Body of pancreas (tissue), 4 donors: Measurements from ENCODE around the gene PYGM. TPM values are rescaled to one million over a fixed set of nuclear protein-coding genes. Genes with fewer than 3 reads are reported as not detected.

Experiments used
- ATAC-seq: fragments of 150-250 bp; one replicate; pipeline ENCODE4 v1.9.1; 2016
- DNase-seq, 4 donors: peaks; one replicate each; pipeline ENCODE4 v3.0.0-alpha.2; 2019
- H3K27ac ChIP-seq, 4 donors: fragments of 200-600 bp; sonication (generic); 1 replicate in 3 of 4; 2 replicates in 1 of 4; pipeline versions ENCODE4 v1.5.1 to v1.6.1; 2016 to 2019; ENCODE audit warnings: mild to moderate bottlenecking in 1 of 4, mixed read lengths in 1 of 4, moderate library complexity in 1 of 4
- H3K27me3 ChIP-seq, 2 donors: fragments of 200-600 bp; sonication (generic); one replicate each; pipeline ENCODE4 v1.6.0; 2016; ENCODE audit warnings: mild to moderate bottlenecking in 1 of 2
- H3K36me3 ChIP-seq, 2 donors: fragments of 200-600 bp; sonication (generic); replicated peaks in 1 of 2; 2 replicates each; pipeline ENCODE4 v1.5.1; 2016; ENCODE audit warnings: low read depth in 2 of 2; ENCODE audit not compliant: insufficient read depth in 1 of 2
- H3K4me1 ChIP-seq: fragments of 200-600 bp; sonication (generic); one replicate; pipeline ENCODE4 v1.6.0; 2016
- H3K4me3 ChIP-seq, 2 donors: fragments of 200-600 bp; sonication (generic); 1 replicate in 1 of 2; 2 replicates in 1 of 2; pipeline ENCODE4 v1.5.1; 2016 to 2019
- H3K9me3 ChIP-seq, 3 donors: fragments of 200-600 bp; sonication (generic); 1 replicate in 2 of 3; 2 replicates in 1 of 3; pipeline ENCODE4 v1.5.1; 2016
- POLR2A ChIP-seq, 3 donors: fragments of 450-650 bp; IDR thresholded peaks; one replicate each; pipeline ENCODE4 v1.6.1; 2016; ENCODE audit warnings: antibody characterized with exemption in 3 of 3, mild to moderate bottlenecking in 2 of 3
- WGBS, 2 donors: methylation state at CpG; one replicate each; pipeline ENCODE4 v1.1.5; 2017; 5-methylcytosine and 5-hydroxymethylcytosine counted together
- intact Hi-C: fragments of 100-400 bp; cut with DNase I; formaldehyde crosslinking; loops from one replicate; pipeline ENCODE4 v1.15.1; 2023
- total RNA-seq, 2 donors: library from RNA; depleted of rRNA; stranded (reverse); fragments of >200 nt; gene quantifications; one replicate each; pipeline ENCODE4 v1.1.0, GENCODE V29; 2016
- TF ChIP-seq, protein P1 (sequence below), 7 experiments: fragments of 450-650 bp in 4 of 7; fragments of 200-600 bp in 3 of 7; sonication (generic) in 3 of 7; IDR thresholded peaks; one replicate each; pipeline ENCODE4 v1.5.1; 2016 to 2019; ENCODE audit warnings: antibody characterized with exemption in 7 of 7

Gene PYGM
- total RNA-seq, 2 donors from 2014 or later: 0.78 to 4.3 TPM

DNA sequence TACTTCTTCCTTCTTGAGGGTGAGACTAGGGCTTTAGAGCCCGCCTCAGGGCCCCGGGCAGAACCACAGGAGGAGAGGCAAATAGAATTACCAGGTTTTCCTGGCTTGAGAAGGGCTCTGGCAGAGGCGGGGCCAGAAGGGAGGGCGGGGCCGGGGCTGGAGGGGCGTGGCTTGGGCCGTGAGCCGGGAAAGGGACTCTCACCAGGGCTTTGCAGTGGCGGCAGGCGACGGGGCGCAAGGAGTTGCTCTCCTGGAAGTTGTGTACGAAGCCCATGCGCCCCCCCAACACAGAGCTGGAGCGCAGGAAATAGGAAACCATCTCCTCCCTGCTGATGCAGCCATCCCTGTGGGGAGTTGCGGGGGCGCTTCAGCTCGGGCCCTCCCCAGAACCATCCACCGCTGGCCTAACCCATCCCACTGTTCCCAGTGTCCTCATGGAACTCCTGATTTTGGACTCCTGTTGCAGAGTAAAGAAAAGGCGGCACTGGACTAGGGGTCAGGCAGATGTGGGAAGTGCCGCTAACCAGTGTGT is 29.9 kb downstream of the PYGM start:
- intact Hi-C loops: no loop called here
- no peak overlapping the region for H3K4me3 ChIP-seq
- no peaks in the 10 kb centered on the region for H3K27me3 ChIP-seq
- DNase-seq: peak; percentile 43 to 68 (median 50)
- H3K4me1 ChIP-seq: no peaks in the 10 kb centered on the region
- ATAC-seq: peak; percentile 65
- H3K36me3 ChIP-seq: no peaks in the 10 kb centered on the region
- no peaks in the 10 kb centered on the region for H3K9me3 ChIP-seq
- 26 to 33% methylated on average over 8 to 21 of the region's 21 CpGs for WGBS, 2 donors
- TF ChIP-seq, protein P1, sequence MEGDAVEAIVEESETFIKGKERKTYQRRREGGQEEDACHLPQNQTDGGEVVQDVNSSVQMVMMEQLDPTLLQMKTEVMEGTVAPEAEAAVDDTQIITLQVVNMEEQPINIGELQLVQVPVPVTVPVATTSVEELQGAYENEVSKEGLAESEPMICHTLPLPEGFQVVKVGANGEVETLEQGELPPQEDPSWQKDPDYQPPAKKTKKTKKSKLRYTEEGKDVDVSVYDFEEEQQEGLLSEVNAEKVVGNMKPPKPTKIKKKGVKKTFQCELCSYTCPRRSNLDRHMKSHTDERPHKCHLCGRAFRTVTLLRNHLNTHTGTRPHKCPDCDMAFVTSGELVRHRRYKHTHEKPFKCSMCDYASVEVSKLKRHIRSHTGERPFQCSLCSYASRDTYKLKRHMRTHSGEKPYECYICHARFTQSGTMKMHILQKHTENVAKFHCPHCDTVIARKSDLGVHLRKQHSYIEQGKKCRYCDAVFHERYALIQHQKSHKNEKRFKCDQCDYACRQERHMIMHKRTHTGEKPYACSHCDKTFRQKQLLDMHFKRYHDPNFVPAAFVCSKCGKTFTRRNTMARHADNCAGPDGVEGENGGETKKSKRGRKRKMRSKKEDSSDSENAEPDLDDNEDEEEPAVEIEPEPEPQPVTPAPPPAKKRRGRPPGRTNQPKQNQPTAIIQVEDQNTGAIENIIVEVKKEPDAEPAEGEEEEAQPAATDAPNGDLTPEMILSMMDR (IDR thresholded peaks at IDR 0.05): no peak
- TF ChIP-seq POLR2A (IDR thresholded peaks at IDR 0.05): no peak
- H3K27ac ChIP-seq: no peak overlapping the region

- H3K36me3 ChIP-seq: no peaks in the 10 kb centered on the region
- no peaks in the 10 kb centered on the region for H3K4me1 ChIP-seq
- WGBS, 2 donors: 75 to 87% methylated on average over 8 to 11 of the region's 11 CpGs
- ATAC-seq (no peak), DNase-seq (no peak)
- no peaks in the 10 kb centered on the region for H3K27me3 ChIP-seq
- H3K4me3 ChIP-seq: no peak overlapping the region
- H3K9me3 ChIP-seq: no peaks in the 10 kb centered on the region
- TF ChIP-seq, protein P1 (IDR thresholded peaks at IDR 0.05): no peak
- TF ChIP-seq POLR2A (IDR thresholded peaks at IDR 0.05): no peak
- intact Hi-C loops: no loop called here
- no peak overlapping the region for H3K27ac ChIP-seq
Measured at GRCh38 chr11:64728757-64729365, 30.9 kb downstream of the PYGM start.

- ATAC-seq: no peak
- intact Hi-C loops: no loop called here
- DNase-seq: no peak
- Histone ChIP-seq H3K4me1 (peaks cover 7% of the 10 kb centered on the region), H3K9me3 (no peaks in the 10 kb centered on the region), H3K36me3 (no peaks in the 10 kb centered on the region), H3K27me3 (peaks cover 0 to under 1% of the 10 kb centered on the region in 2 donors), H3K27ac (no peak overlapping the region), H3K4me3 (no peak overlapping the region)
- TF ChIP-seq POLR2A (IDR thresholded peaks at IDR 0.05): no peak
- TF ChIP-seq, protein P1 (IDR thresholded peaks at IDR 0.05): no peak
- 46 to 56% methylated on average over 7 of the region's 7 CpGs for WGBS, 2 donors
Measured at GRCh38 chr11:64726867-64727530, 32.8 kb downstream of the PYGM start.

DNA sequence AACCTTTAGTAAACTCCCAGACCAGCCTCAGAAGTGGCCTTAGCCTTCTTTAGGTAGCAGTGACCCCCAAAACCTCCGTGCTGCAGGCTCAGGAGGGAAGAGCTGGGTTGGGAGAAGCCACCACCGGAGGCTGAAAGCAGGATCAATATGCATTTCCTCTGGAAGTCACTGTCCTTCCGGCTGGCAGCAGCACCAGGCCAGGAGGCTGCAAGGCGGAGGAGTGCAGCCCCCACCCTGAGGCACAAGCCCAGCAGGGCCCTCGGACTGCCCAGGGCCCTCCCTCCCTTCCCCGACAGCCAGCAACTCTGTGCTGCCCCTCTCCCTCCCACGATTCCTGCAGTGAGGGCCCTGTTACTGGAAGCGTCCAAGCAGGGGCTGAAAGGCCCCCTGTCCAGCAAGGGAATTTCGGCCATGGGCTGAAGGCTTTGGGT is 33.5 kb downstream of the PYGM start:
- ATAC-seq: no peak
- no peak for DNase-seq

More for the DNA sequence above, 33.5 kb downstream of the PYGM start:
- no peaks in the 10 kb centered on the region for H3K9me3 ChIP-seq
- 20 to 41% methylated on average over 2 to 9 of the region's 9 CpGs for WGBS, 2 donors
- H3K36me3 ChIP-seq: no peaks in the 10 kb centered on the region
- intact Hi-C loops: no loop called here
- no peak overlapping the region for H3K27ac ChIP-seq
- no peak for TF ChIP-seq POLR2A (IDR thresholded peaks at IDR 0.05)
- TF ChIP-seq, protein P1 (IDR thresholded peaks at IDR 0.05): no peak
- no peak overlapping the region for H3K4me3 ChIP-seq
- peaks cover 0 to 3% of the 10 kb centered on the region in 2 donors for H3K27me3 ChIP-seq
- peaks cover 7% of the 10 kb centered on the region for H3K4me1 ChIP-seq
